ACHN (cell line): ENCODE results near the gene GNG7.
"Not testable (repeated sequence)": the region's sequence is repeated elsewhere in the genome, so short reads cannot be mapped to it uniquely, and the experiment has no call there.

Experiments
- DNase-seq: peaks from one replicate; pipeline ENCODE4 v3.0.0-alpha.2; 2015
- in situ Hi-C: cut with HindIII; loops from 2 replicates; pipeline ENCODE4 v1.10.0; 2017; ENCODE audit warnings: low sequenced_read_pairs, low pct_ligation_motif_present, low pct_unique_long_range_greater_than_20kb

The GNG7 gene

DNA sequence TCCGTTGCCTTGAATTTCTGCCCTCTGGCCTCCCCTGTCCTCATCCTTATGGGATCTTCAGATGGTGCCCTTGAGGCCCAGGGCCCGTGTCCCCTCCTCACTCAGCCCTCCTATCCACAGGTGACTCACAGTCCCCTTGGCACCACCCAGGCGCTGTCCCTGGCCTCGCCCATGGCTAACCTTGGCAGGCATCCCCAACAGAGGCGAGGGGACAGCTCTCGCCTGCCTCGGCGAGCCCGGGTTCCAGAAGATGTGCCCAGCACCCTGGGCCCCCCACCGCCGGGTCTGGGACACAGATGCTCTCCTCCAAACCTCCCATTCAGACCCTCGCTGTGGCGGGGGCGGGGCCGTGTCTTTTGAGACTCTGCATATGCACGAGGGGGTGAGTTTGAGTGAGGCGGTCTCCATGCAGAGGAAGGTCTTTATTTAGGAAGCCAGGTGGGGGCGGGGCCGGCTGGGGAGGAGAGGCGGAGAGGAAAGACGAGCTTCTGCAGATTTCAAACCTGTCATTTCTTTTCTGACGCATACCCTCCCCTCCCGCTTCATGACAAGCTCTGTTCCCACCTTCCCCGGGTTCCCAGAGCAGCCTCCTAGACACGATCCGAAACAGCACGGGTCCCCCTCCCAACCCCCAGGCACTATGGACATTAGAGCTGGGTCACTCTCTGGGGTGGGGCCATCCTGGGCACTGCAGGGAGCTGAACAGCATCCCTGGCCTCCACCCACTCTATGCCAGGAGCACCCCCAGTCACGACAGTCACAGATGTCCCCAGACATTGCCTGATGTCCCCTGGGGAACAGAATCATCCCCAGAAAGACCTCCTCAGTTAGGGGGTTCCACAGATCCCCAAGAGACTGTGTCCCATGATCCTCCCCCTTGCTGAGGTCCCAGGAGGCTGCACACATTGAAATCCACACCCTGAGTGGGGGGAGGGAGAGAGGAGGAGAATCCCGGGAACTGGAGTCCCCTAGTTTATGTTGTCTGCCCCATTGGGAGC, 48.5 kb downstream of the GNG7 start:
- in situ Hi-C loops: no loop called here
- DNase-seq: no peak

DNA sequence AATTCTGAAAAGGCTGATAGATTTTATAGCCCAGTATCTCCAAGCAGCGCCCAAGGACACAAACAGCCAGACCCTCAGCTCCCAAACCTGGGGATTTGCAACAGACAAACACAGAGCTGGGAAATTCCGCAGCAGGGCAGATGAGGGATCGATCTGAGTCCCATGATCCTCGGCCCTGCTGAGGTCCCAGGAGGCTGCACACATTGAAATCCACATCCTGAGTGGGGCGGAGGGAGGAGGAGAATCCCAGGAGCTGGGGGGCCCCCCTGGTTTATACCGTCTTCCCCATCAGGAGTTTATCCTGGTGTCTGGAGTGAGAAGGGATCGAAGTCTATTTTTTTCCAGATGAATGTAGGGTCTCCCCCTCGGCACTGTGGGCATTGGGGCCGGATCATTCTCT, 49.3 kb downstream of the GNG7 start:
- in situ Hi-C loops: no loop called here
- no peak for DNase-seq

DNA sequence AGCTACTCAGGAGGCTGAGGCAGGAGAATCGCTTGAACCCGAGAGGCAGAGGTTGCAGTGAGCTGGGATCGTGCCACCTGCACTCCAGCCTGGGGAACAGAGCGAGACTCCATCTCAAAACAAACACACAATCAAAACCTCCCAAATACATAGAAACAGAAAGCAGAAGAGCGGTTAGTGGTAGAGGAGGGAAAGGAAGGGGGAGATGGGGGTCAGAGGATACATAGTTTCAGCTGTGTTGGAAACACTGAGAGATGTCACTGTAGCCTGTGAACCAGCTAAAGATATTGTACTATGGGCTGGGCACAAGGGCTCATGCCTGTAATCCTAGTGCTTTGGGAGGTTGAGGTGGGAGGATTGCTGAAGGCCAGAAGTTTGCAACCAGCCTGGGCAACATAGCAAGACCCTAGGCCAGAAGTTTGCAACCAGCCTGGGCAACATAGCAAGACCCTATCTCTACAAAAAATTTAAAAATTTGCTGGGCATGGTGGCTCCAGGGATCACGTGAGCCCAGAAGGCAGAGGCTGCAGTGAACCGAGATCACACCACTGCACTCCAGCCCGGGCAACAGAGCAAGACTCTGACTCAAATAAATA, 49.9 kb downstream of the GNG7 start:
- DNase-seq: no peak
- in situ Hi-C loops: no loop called here

DNA sequence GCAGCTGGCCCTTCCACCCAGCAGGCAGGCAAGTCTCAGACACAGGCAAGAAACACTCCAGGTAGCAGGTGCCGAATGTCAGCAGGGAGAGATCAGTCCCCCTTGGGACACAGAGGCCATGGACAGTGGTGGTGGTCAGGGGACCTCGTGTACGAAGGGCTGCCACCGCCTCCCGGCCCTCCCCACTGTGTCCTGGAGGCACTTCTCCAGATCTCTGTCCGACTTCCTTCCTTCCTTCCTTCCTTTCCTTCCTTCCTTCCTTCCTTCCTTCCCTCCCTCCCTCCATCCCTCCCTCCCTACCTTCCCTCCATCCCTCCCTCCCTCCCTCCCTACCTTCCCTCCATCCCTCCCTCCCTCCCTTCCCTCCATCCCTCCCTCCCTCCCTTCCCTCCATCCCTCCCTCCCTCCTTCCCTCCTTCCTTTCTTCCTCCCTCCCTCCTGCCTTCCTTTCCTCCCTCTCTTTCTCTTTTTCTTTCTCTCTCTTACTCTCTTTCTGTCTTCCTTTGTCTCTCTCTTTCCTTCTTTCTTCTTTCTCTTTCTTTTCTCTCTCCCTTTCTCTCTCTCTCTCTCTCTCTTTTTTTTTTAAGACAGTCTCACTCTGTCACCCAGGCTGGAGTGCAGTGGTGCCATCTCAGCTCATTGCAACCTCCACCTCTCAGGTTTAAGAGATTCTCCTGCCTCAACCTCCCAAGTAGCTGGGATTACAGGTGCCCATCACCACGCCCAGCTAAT, 51.3 kb downstream of the GNG7 start:
- in situ Hi-C loops, DNase-seq: not testable (repeated sequence)

DNA sequence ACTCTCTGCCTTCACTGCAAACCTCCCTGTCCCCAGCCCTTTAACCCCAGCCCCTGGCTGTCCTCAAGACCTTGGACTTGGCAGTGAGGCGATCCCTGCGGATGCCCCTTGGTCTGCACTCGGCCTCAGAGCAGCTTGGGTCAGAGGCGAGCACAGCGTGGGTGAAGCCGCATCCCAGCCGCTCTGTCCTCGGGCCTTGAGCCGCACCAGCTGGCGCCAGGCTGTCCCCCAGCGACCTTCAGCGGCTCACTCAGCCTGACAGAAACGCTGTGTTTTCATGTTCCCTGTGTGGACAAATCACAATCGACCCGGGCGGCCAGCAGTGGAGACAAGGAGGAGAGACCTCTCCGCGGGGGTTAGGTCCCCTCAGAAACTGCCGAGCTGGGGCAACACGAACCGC, 52.0 kb downstream of the GNG7 start:
- in situ Hi-C loops: no loop called here

DNA sequence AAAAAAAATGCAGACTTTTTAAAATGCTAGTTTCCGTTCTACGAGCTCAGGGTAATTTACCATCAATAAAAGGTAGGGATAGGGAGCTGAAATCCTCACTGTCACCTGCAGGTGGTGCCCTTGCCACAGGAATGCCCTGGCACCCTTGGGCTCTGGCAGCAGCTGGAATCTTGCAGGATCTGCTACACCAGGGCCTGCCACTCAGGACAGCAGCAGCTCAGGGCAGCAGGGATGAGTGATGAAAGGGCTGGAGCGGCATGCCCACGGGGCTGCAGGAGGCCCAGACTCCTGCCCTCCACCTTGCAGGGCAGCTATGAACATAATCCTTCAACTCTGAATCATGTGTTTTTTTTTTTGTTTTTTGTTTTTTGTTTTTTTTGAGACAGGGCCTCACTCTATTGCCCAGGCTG, 54.0 kb downstream of the GNG7 start:
- in situ Hi-C loops: no loop called here
- peak; percentile 69 for DNase-seq

More for the DNA sequence above, 52.0 kb downstream of the GNG7 start:
- no peak for DNase-seq

DNA sequence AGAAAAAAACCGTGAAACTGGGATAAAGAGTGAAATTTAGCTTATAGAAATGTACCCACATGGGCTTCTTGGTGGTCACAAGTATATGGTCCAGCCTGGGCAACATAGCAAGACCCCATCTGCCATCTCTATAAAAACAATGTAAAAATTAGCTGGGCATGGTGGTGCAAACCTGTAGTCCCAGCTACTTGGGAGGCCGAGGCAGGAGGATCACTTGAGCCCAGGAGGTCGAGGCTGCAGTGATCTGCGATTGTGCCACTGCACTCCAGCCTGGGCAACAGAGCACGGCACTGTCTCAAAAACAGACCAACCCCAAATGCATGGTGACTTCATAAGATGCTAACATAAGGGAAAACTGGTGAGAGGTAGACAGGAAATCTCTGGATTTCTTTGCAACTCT, 54.4 kb downstream of the GNG7 start:
- in situ Hi-C loops: no loop called here
- no peak for DNase-seq

DNA sequence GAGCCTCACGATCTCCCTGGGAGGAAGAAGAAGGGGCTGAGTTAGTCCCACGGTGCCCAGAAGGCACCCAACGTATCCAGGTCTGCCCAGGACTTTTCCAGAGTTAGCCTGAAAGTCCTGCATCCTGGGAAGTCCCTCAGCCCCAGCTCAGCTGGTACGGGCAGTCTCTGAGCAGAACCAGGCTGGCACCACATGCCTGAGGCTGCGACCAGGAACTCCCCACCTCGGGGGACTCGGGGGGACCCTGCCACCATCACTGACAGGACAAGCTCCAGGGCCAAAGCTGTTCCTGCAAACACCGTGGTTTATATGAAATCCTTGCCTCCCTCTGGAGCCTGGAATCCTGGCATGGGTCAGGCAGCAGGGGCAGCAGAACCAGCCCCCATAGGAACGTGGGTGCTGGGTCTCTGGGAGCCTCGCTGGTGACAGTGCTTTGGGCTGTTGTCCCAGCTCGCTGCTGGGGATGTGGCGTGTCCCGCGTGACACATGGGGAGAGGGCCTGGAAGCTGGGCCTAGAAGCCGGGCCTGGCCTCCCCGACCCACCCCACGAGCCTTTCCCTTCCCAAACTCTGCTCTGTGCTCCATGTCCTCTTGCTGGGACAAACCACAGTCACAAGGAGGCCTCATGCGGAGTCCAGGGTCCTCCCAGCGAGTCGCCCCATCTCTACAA, 55.5 kb downstream of the GNG7 start:
- in situ Hi-C loops: no loop called here
- DNase-seq: no peak

DNA sequence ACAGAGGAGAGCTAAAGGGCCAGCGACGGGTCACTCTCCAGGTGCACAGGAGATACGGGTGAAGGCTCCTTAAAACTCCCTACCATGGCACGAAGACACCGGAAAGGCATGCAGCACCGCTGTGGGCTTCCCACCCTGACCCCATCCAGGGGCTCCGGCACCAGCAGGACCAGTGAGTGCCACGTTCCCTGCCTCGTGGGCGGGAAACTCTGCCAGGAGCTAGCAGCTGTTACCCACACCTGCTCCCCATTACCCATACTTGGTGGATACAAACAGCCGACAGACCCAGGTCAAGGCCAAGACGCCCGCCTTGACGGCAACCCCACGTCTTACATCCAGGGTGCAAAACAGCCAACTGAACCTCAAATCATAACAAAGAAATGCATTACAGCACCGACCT, 56.7 kb downstream of the GNG7 start:
- in situ Hi-C loops: no loop called here
- no peak for DNase-seq

DNA sequence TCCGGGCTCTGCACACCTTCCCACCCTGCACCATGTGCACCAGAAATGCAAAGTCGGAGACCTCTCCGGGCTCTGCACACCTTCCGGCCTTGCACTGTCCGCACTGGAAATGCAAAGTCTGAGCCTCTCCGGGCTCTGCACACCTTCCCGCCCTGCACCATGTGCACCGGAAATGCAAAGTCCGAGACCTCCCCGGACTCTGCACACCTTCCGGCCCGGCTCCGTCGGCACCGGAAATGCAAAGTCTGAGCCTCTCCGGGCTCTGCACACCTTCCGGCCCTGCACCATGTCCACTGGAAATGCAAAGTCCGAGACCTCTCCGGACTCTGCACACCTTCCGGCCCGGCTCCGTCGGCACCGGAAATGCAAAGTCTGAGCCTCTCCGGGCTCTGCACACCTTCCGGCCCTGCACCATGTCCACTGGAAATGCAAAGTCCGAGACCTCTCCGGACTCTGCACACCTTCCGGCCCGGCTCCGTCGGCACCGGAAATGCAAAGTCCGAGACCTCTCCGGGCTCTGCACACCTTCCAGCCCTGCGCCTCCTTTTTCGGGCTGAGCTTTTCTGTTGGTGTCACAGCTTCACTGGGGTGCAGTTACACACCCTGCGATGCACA, 59.3 kb downstream of the GNG7 start:
- DNase-seq, in situ Hi-C loops: not testable (repeated sequence)

DNA sequence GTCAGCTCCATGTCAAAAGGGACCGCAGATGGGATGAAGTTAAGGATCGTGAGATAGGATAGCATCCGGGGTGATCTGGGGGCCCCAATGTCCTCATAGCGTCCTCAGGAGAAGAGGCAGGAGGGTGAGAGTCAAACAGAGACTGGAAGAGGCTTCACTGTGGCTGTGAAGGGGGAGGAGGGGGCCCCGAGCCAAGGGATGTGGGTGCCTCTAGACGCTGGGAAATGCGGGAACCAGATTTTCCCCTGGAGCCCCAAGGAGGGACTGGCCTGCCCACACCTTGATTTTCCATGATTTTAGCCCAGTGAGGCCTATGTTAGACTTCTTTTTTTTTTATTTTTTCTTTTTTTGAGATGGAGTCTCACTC, 61.2 kb downstream of the GNG7 start:
- no peak for DNase-seq
- in situ Hi-C loops: no loop called here

DNA sequence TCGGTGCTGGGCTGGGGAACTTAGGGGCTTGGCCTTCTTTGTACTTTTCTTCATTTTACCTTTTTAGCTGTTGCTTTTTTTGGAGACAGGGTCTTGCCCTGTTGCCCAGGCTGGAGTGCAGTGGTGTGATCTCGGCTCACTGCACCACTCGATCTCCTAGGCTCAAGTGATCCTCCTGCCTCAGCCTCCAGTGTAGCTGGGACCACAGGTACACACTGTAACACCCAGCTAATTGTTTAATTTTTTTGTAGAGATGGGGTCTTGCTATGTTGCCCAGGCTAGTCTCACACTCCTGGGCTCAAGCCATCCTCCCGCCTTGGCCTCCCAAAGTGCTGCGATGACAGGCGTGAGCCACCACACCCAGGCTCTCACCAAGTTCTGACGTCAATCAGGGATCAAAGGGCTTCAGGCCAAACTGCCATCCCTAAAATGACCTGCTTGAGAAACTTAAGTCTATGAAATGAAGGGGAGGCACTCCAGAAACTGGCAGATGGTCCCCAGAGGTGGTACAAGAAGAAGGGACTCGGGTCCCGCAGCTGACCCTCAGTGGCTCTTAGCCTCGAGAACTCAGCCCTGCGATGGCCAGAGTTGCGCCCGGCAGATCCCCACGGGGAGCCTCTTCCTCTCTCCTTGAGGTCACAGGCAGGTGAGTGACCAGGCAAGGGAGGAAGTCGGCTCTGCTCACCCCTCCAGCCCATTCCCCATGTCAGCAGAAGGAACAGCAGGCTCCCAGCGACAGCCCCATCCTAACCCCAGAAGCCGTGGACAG, 61.7 kb downstream of the GNG7 start:
- no peak for DNase-seq
- in situ Hi-C loops: no loop called here

DNA sequence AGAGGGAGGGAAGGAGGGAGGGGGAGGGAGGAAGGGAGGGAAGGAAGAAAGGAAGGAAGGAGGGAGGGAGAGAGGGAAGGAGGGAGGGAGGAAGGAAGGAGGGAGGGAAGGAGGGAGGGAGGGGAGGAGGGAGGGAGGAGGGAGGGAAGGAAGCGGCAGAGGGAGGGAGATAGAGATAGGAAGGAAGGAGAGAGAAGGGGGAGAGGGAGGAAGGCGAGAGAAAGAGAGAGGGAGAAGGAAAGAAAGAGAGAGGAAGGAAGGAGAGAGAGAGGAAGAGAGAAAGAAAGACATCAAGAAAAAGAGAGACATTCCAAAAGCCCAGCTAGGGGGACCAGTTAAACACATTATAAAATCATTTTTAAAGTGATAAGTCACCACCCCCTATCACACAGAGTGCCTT, 62.5 kb downstream of the GNG7 start:
- no peak for DNase-seq
- in situ Hi-C loops: no loop called here

DNA sequence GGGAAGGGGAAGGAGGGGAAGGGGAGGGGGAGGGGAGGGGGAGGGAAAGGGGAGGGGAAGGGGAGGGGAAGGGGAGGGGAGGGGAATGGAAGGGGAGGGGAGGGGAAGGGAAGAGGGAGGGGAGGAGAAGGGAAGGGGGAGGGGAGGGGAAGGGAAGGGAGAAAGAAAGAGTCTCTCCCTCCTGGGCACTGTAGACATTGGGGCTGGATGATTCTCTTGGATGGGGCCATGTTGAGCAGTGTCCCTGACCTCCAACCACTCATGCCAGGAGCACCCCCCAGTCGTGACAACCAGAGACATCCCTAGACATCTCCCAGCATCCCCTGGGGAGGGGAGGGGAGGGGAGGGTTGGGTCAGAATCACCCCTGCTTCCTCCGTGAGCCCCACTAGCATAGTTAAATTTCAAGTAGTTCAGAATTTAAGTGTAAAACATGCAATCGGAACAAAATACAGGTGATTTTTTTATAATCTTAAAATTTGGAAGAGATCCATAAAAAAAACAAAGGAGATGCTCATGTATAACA, 64.0 kb downstream of the GNG7 start:
- in situ Hi-C loops: no loop called here
- DNase-seq: no peak

DNA sequence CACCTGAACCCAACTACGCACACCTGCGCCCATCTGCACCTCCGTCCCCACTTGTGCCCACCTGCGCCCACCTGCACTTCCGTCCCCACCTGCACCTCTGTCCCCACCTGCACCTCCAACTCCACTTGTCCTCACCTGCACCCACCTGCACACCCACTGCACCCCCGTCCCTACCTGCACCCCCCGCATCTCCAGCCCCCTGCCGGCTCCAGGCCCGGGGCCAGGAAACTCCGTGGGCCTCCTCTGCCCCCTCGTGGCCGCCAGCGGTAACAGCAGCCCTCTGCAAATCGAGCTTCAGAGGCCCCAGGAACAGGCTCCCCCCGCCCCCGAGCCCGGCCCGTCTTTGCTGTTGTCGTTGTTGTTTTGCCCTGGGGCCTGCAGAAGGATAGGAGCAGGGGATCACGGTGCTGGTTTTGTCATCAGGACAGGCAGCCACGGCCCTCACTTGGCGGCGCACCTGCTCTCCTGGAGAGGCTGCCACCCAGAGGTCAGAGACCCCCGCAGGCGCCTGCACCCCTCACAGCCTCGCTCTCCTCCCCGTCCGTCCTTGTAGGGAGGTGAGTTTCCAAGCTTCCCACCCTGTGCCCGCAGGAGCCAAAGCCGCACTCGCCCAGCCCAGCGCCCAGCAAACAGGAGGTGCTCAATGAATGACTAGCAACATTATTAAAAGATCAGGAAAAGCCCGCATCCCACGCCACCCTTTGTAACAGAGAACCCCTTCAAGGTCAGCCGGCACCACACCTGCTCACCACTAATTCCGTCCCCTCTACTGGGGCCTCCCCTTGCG, 65.4 kb downstream of the GNG7 start:
- in situ Hi-C loops: no loop called here
- DNase-seq: peak; percentile 34

DNA sequence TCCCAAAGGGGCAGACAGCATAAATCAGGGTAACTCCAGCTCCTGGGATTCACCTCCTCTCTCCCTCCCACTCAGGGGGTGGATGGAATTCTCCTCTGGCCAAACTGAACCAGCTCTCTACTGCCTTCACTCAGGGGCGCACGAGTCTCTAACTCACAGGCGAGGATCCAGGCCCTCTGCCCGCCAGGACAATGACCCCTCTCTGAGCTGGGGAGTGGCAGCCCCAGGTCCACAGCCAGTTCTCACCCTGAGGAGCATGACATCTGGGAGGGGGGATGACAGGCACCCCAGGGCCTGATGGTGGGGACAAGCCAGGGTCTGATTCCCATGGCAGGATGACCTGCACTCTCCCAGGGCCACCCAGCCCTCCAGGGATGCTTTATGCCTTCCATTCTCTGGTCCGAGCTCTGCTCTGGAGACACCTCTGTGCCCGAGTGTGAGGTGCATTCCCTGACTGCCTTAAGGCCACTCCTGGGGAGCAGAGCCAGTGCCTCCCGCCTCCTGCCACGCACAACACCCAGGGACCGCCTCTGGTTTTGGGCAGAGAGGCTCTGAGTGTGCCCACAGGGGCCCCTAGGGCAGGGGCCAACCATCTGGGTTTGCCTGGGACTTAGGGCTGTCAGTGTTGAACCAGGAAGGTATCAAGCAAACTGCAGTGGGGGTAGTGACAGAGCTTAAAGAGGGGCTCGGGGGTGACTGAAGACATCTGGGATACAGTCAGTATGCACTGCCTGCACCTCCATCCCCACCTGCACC, 66.2 kb downstream of the GNG7 start:
- DNase-seq: no peak
- in situ Hi-C loops: no loop called here
